C4-2B (cell line): ENCODE results near the gene MMP10.

Experiments
- H3K27ac ChIP-seq: fragments of 450-650 bp; 2 replicates; pipeline ENCODE4 v1.5.1; 2017
- CTCF ChIP-seq: fragments of 450-650 bp; conservative IDR thresholded peaks from 2 replicates; pipeline ENCODE4 v1.5.1; 2017; ENCODE audit warnings: mild to moderate bottlenecking
- ZFX ChIP-seq: fragments of 450-650 bp; IDR thresholded peaks from 2 replicates; pipeline ENCODE4 v1.6.1; 2017

Gene MMP10

GRCh38 chr11:102780491-102780918 is at the start of gene MMP10:
Gene MMP10, minus strand, starts transcription at chr11:102780628. Its CDS starts 37 bp downstream, at chr11:102780591.
- TF ChIP-seq ZFX (no peak), CTCF (peak; percentile 80)
- no peak within 1 kb of the TSS for H3K27ac ChIP-seq

DNA sequence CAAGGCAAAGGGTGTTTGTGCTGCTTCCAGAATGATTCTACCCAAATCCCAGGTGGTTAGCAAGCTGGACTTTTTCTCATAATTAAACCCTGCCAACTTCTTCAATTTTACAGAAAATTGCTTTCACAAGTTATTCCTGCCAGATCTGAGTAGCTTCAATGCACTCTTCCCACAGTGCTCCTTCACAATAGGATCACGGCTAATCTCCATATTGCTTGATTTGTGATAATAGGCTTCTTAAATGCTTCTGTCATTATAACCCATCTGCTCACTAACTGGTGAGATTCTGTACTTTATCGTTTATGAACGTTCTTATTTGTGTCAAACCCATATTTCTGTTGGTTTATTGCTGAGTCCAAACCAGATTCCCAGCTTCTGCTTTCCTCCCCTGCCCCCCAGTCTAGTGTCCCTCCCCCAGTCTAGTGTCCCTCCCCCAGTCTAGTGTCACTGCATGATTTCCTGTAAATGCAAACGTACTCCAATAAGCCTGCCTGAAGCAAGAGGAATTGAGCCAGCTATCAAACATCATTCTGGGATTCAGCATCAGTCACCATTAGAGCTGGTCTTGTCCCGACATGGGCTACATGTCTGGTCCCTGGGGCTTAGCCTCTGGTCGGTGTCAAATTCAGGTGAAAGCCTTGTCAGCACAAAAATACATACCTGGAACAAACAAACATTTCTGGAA is 49.0 kb upstream of the MMP10 start:
- H3K27ac ChIP-seq = no peak overlapping the region
- no peak for TF ChIP-seq ZFX
- no peak for TF ChIP-seq CTCF

DNA sequence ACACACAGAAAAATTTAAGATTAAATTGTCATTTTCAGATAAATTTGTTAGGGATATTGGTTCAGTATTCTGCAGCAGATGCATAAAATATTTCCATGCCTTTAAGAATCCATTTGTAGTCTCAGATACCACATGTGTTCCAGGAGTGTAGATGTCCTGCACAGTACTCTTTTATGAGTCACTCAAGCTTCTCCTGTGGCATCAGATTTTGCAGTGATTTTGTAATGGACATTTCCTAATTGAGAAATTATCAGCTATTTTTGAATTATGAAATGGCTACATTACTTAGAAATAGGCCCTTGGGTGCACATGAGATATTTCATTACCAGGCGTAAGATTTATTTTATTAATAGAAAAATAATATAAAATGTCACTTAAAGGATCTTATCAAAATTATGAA is 44.1 kb upstream of the MMP10 start:
- TF ChIP-seq ZFX (no peak), CTCF (no peak)
- H3K27ac ChIP-seq = no peak overlapping the region

DNA sequence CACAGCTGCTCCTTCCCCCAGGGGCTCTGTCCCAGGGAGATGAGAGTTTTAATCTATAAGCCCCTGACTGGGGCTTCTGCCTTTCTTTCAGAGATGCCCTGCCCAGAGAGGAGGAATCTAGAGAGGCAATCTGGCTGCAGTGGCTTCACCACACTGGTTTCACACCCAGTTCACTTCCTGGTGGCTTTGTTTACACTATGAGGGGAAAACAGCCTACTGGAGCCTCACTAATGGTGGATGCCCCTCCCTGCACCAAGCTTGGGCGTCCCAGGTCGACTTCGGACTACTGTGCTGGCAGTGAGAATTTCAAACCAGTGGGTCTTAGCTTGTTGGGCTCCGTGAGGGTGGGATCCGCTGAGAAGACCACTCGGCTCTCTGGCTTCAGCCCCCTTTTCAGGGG is 39.1 kb upstream of the MMP10 start:
- TF ChIP-seq CTCF (no peak), ZFX (no peak)
- no peak overlapping the region for H3K27ac ChIP-seq

DNA sequence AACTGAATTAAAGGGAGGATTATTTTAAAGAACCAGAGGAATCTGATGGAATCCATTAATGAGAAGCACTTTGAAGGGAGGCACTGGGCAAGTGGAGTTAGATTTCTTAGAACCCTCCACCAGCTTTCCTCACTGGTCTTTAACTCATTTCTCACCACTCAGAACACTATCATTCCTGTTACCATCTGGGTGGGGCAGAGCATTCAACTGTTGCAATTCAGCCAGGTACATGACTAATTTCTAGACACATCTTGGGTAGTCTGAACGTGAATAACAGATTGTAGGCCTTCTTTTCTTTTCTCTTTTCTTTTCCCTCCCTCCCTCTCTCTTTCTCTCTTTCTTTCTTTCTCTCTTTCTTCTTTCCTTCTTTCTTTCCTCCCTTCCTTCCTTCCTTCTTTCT is 33.1 kb upstream of the MMP10 start:
- no peak overlapping the region for H3K27ac ChIP-seq
- no peak for TF ChIP-seq ZFX
- no peak for TF ChIP-seq CTCF

GRCh38 chr11:102812188-102812587 is 31.8 kb upstream of the MMP10 start:
- TF ChIP-seq ZFX (no peak), CTCF (no peak)
- no peak overlapping the region for H3K27ac ChIP-seq

DNA sequence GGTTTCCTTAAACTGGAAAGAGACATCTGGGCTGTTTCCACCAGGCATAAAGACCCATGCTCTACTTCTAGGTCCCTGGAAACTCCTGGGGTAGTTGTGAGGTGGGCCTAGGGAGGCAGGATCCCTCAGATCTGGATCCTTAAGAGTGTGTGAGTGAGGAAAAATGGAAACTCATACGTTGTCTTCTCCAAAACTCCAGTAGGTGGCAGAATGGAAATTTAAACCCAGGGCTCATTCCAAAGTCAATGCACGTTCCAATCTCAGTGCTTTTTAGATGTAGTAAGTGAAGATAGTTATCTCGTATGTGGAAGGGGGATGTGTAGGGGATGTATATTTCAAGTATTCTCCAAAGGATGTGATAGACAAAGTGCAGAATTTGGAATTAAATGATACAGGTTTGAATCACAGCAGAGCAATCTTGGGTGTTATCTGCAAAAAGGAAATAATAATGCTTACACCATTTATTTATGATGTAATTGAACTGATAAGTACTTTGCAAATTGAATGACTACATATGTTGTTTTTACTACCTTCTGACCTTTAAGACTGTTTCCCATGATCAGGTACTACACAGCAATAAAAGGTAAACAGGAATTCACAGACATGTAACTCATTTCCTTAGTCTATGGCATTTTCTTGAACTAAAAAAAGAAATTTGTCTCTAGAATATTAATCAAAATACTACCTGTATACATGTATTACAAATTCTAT is 30.7 kb upstream of the MMP10 start:
- no peak overlapping the region for H3K27ac ChIP-seq
- TF ChIP-seq CTCF (peak; percentile 84), ZFX (no peak)
